PFSK-1 (cell line): ENCODE measurements around the gene TNNT1.

Experiments used
- FOXP2 ChIP-seq: optimal IDR thresholded peaks from 2 replicates; pipeline ENCODE3; 2011; ENCODE audit warnings: borderline replicate concordance, control low read depth, inconsistent platforms; ENCODE audit not compliant: insufficient read depth; ENCODE audit errors: extremely low read length, extremely low read depth
- POLR2AphosphoS5 ChIP-seq: IDR thresholded peaks from 2 replicates; pipeline ENCODE4 v1.6.1; 2012; ENCODE audit warnings: low read depth, mild to moderate bottlenecking, control low read depth, low read length, moderate library complexity
- REST ChIP-seq, 2 experiments: IDR thresholded peaks; 2 replicates each; pipeline versions ENCODE4 v1.6.1 to v1.8.0; 2011 to 2012; ENCODE audit warnings: low read depth in 2 of 2, low read length in 2 of 2, control low read depth in 1 of 2, inconsistent platforms in 1 of 2, mild to moderate bottlenecking in 1 of 2, moderate library complexity in 1 of 2; ENCODE audit not compliant: insufficient read depth in 1 of 2
- SIN3A ChIP-seq: IDR thresholded peaks from 2 replicates; pipeline ENCODE4 v1.6.1; 2012; ENCODE audit warnings: mild to moderate bottlenecking, low read length, moderate library complexity, borderline replicate concordance; ENCODE audit not compliant: insufficient read depth
- TAF1 ChIP-seq: IDR thresholded peaks from 2 replicates; pipeline ENCODE4 v1.6.1; 2012; ENCODE audit warnings: low read length, control low read depth, borderline replicate concordance; ENCODE audit not compliant: insufficient read depth

The TNNT1 gene

GRCh38 chr19:55096061-55096701 lies 52.8 kb downstream of the TNNT1 start:
- TF ChIP-seq TAF1 (no peak), POLR2AphosphoS5 (no peak), SIN3A (no peak), FOXP2 (no peak), REST (IDR thresholded peaks at IDR 0.05; ENCODE audit: insufficient read depth in 1 of 2, low read depth in 2 of 2, low read length in 2 of 2) (no peak)

GRCh38 chr19:55095260-55096060 lies 53.5 kb downstream of the TNNT1 start:
- no peak for TF ChIP-seq FOXP2
- no peak for TF ChIP-seq POLR2AphosphoS5
- TF ChIP-seq SIN3A, result no peak
- no peak for TF ChIP-seq REST (IDR thresholded peaks at IDR 0.05; ENCODE audit: insufficient read depth in 1 of 2, low read depth in 2 of 2, low read length in 2 of 2)
- no peak for TF ChIP-seq TAF1

- no peak for TF ChIP-seq REST (IDR thresholded peaks at IDR 0.05; ENCODE audit: insufficient read depth in 1 of 2, low read depth in 2 of 2, low read length in 2 of 2)
- no peak for TF ChIP-seq POLR2AphosphoS5
- no peak for TF ChIP-seq TAF1
- no peak for TF ChIP-seq SIN3A
- no peak for TF ChIP-seq FOXP2
Measured at GRCh38 chr19:55094456-55095259, 54.3 kb downstream of the TNNT1 start.

- TF ChIP-seq TAF1 (no peak), FOXP2 (no peak), POLR2AphosphoS5 (no peak), REST (IDR thresholded peaks at IDR 0.05; ENCODE audit: insufficient read depth in 1 of 2, low read depth in 2 of 2, low read length in 2 of 2) (no peak), SIN3A (no peak)
Measured at GRCh38 chr19:55092423-55093318, 56.3 kb downstream of the TNNT1 start.
